M059J (cell line): ENCODE results near the gene ABHD2. TPM values are rescaled to one million over a fixed set of nuclear protein-coding genes. Genes with fewer than 3 reads are reported as not detected.
"Not testable (repeated sequence)": the region's sequence is repeated elsewhere in the genome, so short reads cannot be mapped to it uniquely, and the experiment has no call there.

ENCODE experiments used
- DNase-seq: peaks from one replicate; pipeline ENCODE4 v3.0.0-alpha.2; 2012; ENCODE audit warnings: low read depth
- total RNA-seq: library from RNA; depleted of rRNA; stranded (reverse); fragments of >200 nt; shearing (Covaris generic); gene quantifications from 2 replicates; pipeline ENCODE4 v1.2.3, GENCODE V29; 2014

ABHD2 gene
- total RNA-seq, 1 experiment from 2014 or later = 60.5 TPM

DNA sequence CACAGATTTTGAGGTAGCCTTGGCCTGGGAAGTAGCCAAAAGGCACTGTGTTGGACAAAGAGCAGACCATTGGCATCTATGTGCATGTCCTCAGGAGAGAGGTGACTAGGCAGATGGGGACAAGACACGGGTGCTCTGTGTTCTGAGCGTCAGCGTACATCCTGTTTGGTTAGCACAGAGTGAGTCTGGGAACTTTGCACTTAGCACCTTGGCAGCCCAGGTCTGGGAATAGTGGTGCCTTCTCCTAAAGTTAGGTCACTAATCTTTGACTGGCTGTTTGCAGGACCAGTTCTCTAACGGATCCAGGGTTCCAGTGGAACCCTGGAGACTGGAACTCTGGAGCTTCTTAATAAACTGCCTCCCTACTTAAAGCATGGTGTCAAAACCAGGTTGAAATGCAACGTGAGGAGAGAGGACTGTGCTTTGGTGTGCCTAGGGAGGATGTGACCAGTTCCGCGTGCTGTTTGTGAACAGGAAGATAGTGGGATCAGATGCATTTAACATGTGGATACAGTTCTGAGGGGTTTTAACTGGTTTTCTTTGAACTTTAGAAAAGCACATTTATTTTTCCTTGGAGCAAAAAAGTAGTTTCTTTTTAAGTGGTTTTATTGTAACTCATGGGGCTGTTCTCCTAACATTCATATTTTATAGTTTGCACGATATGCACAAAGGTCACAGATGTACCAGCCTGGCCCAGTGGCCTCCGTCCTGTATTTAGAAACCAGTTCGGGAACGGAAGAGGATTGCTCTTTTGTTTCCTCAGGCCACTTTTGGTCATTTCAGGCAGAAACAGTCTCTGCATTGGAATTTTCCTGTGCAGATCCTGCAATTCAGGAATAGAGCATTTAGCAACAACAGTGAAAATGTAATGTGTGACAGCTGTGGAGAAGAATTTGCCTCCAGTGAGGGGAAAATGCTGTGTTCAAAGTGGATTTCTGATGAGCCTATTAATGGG, 48.8 kb downstream of the ABHD2 start:
- DNase-seq = no peak

DNA sequence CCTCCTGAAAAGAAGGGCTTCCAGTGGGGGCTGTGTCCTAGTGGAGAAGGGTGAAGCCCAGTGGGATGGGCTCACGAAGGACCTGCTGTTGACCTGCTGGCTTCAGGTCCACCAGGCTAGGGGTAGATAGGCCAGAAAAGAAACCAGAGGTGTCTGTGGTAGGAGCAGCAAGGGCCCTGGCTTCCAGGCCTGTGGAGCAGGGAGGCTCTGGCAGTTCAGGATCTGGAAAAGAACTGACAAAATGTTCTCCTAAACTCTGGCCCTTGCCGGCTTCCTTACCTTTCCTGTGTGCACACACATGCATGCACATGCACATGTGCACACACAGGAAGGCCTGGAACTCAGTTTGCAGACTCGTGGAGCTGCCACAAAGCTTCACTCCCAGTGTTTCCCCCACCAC, 49.7 kb downstream of the ABHD2 start:
- DNase-seq = no peak

- peak; percentile 67 for DNase-seq
Measured at GRCh38 chr15:89138999-89139612, 50.9 kb downstream of the ABHD2 start.

- DNase-seq = no peak
Measured at GRCh38 chr15:89139613-89140499, 51.6 kb downstream of the ABHD2 start.

DNA sequence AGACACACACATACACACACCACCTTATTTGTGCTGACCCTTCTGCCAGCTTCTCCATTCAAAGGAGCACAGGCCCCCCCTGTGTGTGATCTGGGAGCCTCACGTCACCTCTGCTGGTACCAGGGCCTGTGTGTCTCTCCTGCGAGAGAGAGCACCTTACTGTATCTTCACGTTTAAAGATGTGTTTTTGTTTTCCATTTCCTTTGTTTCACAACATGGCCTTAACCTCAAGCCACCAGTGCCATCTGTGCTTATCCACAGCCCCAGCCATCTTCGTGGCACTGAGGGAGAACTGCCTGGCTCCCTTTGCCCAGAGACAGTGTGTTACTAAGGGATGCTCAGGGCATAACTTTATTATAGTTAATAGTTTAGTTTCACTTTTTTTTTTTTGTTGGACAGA, 52.3 kb downstream of the ABHD2 start:
- no peak for DNase-seq

DNA sequence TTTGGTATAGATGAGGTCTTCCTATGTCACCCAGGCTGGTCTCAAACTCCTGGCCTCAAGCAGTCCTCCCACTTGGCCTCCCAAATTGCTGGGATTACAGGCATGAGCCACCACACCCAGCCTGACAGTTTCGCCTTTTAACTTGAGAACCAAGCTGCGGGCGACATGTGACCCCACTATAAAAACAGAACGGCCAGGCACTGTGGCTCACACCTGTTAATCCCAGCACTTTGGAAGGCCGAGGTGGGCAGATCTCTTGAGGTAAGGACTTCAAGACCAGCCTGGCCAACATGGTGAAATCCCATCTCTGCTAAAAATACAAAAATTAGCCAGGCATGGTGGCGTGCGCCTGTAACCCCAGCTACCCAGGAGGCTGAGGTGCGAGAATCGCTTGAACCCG, 52.9 kb downstream of the ABHD2 start:
- DNase-seq = not testable (repeated sequence)

- peak; percentile 29 for DNase-seq
Measured at GRCh38 chr15:89141885-89142284, 53.6 kb downstream of the ABHD2 start.

DNA sequence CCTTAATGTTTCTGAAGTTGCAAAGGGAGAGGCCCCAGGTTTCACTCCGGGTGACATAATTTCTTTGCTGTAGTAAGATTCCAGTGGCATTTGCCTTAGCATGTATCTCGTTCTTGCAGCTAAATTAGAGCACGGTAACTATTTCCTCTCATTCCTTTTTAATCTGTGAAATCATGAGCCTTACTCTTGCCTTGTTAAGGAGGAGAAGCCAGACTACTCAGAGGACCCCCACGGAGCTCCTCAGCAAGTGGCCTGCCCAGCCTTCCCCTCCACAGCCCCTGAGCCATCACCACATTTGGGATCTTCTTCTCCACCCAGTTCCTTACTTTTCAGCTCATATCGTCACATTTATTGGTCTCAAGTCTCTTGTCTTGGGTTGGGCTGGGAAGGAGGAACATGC, 54.2 kb downstream of the ABHD2 start:
- no peak for DNase-seq

- DNase-seq = peak; percentile 73
Measured at GRCh38 chr15:89143503-89144162, 55.4 kb downstream of the ABHD2 start.

DNA sequence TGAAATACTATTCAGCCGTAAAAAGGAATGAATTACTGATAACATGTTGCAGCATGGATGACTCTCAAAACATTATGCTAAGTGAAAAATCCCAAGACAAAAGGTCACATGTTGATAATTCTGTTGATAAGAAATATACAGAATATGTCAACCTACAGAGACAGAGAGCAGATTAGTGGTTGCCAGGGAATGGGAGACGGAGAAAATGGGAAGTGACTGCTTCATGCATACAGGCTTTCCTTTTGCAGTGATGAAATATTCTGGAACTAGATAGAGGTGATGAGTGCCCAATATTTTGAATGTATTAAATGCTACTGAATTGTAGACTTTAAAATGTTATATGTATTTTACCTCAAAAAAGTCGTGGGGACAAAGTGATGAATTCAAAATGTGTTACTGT, 56.2 kb downstream of the ABHD2 start:
- DNase-seq = no peak

DNA sequence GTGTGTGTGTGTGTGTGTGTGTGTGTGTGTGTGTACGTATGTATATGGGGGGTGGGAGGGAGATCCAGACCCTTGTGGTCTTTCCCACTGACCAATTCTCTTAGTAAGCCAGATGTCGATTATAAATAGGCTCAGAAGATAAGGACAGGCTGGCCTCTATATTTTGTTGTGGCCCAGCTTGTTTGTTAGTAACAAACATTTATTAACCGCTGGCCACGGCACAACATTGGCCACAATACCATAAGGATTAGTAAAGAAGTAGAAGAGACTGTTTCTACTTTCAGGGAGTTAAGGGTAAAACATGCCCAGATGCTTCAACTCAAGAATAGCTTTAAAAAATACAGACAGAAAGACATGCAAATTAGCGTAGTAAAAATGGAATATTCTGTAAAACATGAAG, 58.1 kb downstream of the ABHD2 start:
- no peak for DNase-seq

- no peak for DNase-seq
Measured at GRCh38 chr15:89148126-89148525, 59.9 kb downstream of the ABHD2 start.

- no peak for DNase-seq
Measured at GRCh38 chr15:89149501-89150101, 61.3 kb downstream of the ABHD2 start.

- no peak for DNase-seq
Measured at GRCh38 chr15:89150287-89150686, 62.0 kb downstream of the ABHD2 start.

GRCh38 chr15:89150762-89151664, 62.8 kb downstream of the ABHD2 start:
- no peak for DNase-seq

GRCh38 chr15:89155122-89155521, 66.9 kb downstream of the ABHD2 start:
- DNase-seq = no peak

GRCh38 chr15:89155656-89156055, 67.4 kb downstream of the ABHD2 start:
- DNase-seq = no peak

DNA sequence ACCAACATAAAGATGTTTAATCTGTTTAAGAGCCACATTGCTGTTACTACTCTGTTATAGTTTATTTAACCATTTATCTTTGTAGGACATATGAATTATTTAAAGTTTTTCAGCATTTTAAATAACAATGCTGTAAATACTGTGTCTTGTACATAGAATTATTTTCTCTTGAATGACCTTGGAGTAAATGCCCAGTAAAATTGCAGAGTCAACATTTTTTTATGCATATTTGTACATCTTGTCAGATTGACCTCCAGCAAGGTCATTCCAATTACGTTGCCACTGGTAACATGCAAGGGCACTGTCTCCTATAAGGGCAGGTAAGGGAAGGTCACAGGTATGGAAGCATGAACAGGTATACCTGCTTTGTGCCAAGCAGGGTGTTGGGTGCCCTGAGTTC, 68.8 kb downstream of the ABHD2 start:
- DNase-seq = no peak

GRCh38 chr15:89157918-89158564, 69.8 kb downstream of the ABHD2 start:
- DNase-seq = no peak

GRCh38 chr15:89161666-89162065, 73.4 kb downstream of the ABHD2 start:
- no peak for DNase-seq
